ENCODE results near the gene SLC30A7. TPM values are rescaled to one million over a fixed set of nuclear protein-coding genes. Genes with fewer than 3 reads are reported as not detected.

Gene SLC30A7
- total RNA-seq, 2 donors from 2014 or later, result 8.1 to 9.0 TPM

DNA sequence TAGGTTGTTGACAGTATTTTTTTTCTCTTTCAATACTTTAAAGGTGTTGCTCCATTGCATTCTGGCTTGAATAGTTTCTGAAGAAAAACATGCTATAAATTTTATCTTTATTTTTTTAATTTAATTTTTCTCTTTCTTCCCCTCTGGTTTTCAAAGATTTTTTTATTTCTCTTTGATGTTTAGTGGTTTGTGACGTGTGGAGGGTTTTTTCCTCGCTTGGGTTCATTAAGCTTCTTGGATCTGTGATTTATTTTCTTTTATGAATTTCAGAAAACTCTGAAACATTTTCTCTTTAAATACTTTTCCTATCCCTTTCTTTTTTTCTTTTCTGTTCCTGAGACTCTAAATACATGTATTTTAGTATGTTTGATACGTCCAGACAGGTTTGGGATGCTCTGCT lies 9.3 kb downstream of the SLC30A7 start:
- Histone ChIP-seq H3K27me3 (no peaks in the 10 kb centered on the region), H3K27ac (no peak overlapping the region), H3K4me1 (no peaks in the 10 kb centered on the region), H3K9me3 (no peaks in the 10 kb centered on the region), H3K36me3 (peaks cover 30% of the 10 kb centered on the region), H3K4me3 (no peak overlapping the region)
- no peak for DNase-seq (ENCODE audit: low spot score)
- TF ChIP-seq, protein P1, sequence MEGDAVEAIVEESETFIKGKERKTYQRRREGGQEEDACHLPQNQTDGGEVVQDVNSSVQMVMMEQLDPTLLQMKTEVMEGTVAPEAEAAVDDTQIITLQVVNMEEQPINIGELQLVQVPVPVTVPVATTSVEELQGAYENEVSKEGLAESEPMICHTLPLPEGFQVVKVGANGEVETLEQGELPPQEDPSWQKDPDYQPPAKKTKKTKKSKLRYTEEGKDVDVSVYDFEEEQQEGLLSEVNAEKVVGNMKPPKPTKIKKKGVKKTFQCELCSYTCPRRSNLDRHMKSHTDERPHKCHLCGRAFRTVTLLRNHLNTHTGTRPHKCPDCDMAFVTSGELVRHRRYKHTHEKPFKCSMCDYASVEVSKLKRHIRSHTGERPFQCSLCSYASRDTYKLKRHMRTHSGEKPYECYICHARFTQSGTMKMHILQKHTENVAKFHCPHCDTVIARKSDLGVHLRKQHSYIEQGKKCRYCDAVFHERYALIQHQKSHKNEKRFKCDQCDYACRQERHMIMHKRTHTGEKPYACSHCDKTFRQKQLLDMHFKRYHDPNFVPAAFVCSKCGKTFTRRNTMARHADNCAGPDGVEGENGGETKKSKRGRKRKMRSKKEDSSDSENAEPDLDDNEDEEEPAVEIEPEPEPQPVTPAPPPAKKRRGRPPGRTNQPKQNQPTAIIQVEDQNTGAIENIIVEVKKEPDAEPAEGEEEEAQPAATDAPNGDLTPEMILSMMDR (IDR thresholded peaks at IDR 0.05), result no peak

DNA sequence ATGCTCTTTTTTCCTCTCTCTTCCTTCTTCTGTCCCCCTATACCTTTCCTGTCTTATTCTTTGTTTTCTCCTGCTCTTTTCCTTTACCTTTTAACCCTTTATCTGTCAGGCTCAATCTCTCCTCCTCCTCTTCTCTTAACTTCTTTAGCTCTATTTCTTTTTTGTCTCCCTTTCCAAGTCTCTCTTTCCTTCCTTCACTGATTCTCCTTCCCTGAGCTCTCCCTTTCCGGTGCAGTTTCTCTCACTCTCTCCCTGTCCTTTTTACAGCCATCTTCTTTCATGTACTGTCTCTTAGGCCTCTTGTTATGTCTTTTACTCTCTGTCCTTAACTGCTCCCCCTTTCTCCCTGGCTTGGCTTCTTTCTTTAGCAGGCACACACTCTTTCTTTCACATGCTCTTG lies 12.0 kb downstream of the SLC30A7 start:
- TF ChIP-seq, protein P1 (IDR thresholded peaks at IDR 0.05), result no peak
- H3K36me3 ChIP-seq, result peaks cover 52% of the 10 kb centered on the region
- H3K4me1 ChIP-seq, result no peaks in the 10 kb centered on the region
- H3K9me3 ChIP-seq, result no peaks in the 10 kb centered on the region
- no peaks in the 10 kb centered on the region for H3K27me3 ChIP-seq
- no peak overlapping the region for H3K4me3 ChIP-seq
- DNase-seq (ENCODE audit: low spot score), result no peak
- H3K27ac ChIP-seq, result no peak overlapping the region

DNA sequence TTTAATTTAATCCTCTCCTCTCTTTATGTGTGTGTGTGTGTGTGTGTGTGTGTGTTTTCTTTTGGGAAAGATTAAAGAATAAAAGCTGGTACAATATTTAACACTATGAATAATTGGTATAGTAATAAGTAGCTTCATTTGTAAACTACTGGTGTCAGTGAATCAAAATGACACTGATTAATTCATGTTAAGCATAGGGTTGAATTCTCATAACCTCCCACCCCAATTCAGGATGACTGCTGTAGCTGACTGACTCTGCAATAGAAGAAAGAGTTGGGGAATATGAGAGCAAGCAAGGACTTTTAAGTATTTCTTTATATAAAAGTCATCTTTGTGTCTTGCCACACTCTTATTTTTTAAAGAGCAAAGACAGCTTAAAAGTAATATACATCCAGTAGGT lies 13.1 kb downstream of the SLC30A7 start:
- H3K9me3 ChIP-seq, result no peaks in the 10 kb centered on the region
- TF ChIP-seq, protein P1 (IDR thresholded peaks at IDR 0.05), result no peak
- H3K27ac ChIP-seq, result no peak overlapping the region
- no peaks in the 10 kb centered on the region for H3K4me1 ChIP-seq
- H3K4me3 ChIP-seq, result no peak overlapping the region
- DNase-seq (ENCODE audit: low spot score), result no peak
- no peaks in the 10 kb centered on the region for H3K27me3 ChIP-seq
- peaks cover 63% of the 10 kb centered on the region for H3K36me3 ChIP-seq

DNA sequence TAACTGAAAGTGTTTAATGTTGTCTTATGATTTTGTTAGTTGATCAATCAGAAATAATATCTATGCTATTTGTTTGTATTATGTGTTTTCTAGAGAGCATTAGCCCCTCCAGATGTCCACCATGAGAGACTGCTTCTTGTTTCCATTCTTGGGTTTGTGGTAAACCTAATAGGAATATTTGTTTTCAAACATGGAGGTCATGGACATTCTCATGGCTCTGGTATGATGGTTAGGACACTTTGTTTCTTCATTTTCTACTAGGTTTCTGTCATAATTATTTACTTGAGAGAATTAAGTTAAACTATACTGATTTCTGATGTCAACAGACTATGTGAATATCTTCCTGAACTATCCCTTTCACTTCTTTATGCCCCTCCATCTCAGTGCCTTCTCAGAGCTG lies 16.1 kb downstream of the SLC30A7 start:
- H3K36me3 ChIP-seq, result peaks cover 54% of the 10 kb centered on the region

DNA sequence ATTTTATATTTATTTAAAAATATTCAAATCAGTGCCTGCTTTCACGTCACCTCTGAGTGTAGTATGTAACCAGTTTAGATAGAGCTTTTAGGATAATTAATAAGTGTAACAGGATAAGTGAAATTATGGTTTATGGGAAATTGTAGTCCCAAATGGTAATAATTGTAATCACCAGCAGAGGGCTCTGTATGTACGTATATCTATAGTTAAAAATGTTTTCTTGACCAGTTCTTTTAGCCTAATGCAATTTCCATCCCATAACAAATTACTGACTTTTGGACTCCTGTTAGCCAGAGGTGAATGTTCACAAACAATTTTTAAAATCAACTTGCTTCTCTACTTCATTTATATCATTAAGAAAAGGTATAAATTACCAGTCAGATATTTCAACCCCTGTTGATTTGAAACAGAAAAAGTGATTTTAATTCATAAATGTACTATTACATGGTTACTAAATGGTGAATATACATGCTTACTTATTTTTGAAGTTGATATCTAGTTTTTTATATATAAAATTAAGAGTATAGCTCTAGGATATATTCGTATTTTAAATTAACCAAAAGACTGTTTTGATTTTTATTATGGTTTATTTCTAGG lies 25.3 kb downstream of the SLC30A7 start:
- DNase-seq (ENCODE audit: low spot score), result no peak
- Histone ChIP-seq H3K27ac (no peak overlapping the region), H3K4me1 (no peaks in the 10 kb centered on the region), H3K9me3 (no peaks in the 10 kb centered on the region), H3K4me3 (no peak overlapping the region), H3K36me3 (peaks cover 26% of the 10 kb centered on the region), H3K27me3 (no peaks in the 10 kb centered on the region)
- TF ChIP-seq, protein P1 (IDR thresholded peaks at IDR 0.05), result peak; percentile 36 to 81

More for the DNA sequence above, 16.1 kb downstream of the SLC30A7 start:
- TF ChIP-seq, protein P1 (IDR thresholded peaks at IDR 0.05), result no peak
- DNase-seq (ENCODE audit: low spot score), result no peak
- Histone ChIP-seq H3K4me1 (no peaks in the 10 kb centered on the region), H3K4me3 (no peak overlapping the region), H3K27ac (no peak overlapping the region), H3K9me3 (no peaks in the 10 kb centered on the region), H3K27me3 (no peaks in the 10 kb centered on the region)

DNA sequence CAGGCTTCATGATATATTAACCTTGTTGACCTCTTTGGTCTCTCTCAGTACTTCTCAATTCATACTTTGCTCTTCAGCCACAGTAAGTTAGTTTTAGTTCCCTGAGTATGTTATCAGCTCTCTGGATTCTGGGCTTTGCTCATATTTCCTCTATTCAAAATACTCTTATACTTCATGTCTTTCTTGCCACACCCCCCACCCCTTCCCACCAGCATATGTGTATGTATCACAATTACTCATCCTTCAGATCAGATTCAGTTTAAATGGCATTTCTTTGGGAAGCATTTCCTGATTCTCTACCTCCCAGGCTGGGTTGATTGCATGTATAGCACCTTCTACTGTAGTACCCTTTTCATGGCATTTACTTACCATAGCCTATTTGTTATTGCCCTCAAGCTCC lies 28.3 kb downstream of the SLC30A7 start:
- Histone ChIP-seq H3K27me3 (no peaks in the 10 kb centered on the region), H3K4me3 (no peak overlapping the region), H3K9me3 (no peaks in the 10 kb centered on the region), H3K4me1 (no peaks in the 10 kb centered on the region), H3K36me3 (peaks cover 19% of the 10 kb centered on the region), H3K27ac (no peak overlapping the region)
- TF ChIP-seq, protein P1 (IDR thresholded peaks at IDR 0.05), result no peak
- no peak for DNase-seq (ENCODE audit: low spot score)
